ENCODE data around the gene PDE6G. TPM values are rescaled to one million over a fixed set of nuclear protein-coding genes. Genes with fewer than 3 reads are reported as not detected.
A peak's percentile ranks its signal among the peaks of the same experiment; 100 is the strongest.

The PDE6G gene
- total and polyA plus RNA-seq, 2 experiments from 2014 or later = 5.5 to 9.0 TPM

DNA sequence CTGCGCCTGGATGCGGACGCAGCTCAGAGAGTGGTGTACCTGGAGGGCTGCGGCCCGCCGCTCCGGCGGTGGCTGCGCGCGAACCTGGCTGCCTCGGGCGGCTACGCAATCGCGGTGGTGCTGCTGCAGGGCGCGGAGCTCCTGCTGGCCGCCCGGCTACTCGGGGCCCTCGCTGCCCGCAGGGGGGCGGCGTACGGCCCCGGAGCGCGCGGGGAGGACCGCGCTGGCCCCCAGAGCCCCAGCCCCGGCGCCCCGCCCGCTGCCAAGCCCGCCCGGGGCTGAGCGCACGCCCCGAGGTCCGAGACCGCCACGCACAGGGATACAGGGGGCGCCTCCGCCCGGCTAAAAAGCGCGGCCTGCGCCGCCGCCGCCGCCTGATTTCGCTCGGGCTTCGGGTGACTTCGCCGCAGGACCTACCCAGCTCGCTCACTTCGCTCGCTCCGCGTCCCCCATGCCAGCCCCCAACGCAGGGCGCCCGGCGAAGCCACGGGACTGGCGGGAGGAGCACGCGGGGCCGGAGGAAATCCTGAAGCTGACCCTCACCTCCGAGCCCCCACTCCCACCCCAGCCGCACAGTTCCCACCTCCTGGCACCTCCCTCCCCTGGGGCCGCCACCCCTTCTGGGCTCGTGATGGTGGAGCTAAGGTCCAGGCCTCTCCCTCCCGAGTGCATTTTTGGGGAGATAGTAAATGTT is 8.2 kb downstream of the PDE6G start:
- Mint-ChIP-seq H3K36me3 (ENCODE audit: low read depth) (no peaks in the 10 kb centered on the region), H3K4me3 (peak overlapping the region; percentile 67), H3K4me1 (peaks cover 9% of the 10 kb centered on the region), H3K27me3 (ENCODE audit: insufficient read depth, low read depth, poor library complexity) (peaks cover 37% of the 10 kb centered on the region), H3K27ac (no peak overlapping the region), H3K9me3 (peaks cover 9% of the 10 kb centered on the region; the same call in 1 of the 3 replicates)
- no peaks in the 10 kb centered on the region for H4K20me1 ChIP-seq (replicated peaks; ENCODE audit: insufficient read depth)
- H3K4me1 ChIP-seq (ENCODE audit: insufficient read depth) = peaks cover 19% of the 10 kb centered on the region
- peak overlapping the region; percentile 97 for H2AFZ ChIP-seq
- H3K27me3 ChIP-seq (ENCODE audit: insufficient read depth) = peaks cover 34% of the 10 kb centered on the region
- TF ChIP-seq, protein P1, sequence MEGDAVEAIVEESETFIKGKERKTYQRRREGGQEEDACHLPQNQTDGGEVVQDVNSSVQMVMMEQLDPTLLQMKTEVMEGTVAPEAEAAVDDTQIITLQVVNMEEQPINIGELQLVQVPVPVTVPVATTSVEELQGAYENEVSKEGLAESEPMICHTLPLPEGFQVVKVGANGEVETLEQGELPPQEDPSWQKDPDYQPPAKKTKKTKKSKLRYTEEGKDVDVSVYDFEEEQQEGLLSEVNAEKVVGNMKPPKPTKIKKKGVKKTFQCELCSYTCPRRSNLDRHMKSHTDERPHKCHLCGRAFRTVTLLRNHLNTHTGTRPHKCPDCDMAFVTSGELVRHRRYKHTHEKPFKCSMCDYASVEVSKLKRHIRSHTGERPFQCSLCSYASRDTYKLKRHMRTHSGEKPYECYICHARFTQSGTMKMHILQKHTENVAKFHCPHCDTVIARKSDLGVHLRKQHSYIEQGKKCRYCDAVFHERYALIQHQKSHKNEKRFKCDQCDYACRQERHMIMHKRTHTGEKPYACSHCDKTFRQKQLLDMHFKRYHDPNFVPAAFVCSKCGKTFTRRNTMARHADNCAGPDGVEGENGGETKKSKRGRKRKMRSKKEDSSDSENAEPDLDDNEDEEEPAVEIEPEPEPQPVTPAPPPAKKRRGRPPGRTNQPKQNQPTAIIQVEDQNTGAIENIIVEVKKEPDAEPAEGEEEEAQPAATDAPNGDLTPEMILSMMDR (conservative IDR thresholded peaks at IDR 0.05; ENCODE audit: low read depth in 2 of 2) = 0 out of 4 replicates have a peak, but pooled peaks of 1 of the 2 experiments have one; percentile 9
- TF ChIP-seq, protein P2, sequence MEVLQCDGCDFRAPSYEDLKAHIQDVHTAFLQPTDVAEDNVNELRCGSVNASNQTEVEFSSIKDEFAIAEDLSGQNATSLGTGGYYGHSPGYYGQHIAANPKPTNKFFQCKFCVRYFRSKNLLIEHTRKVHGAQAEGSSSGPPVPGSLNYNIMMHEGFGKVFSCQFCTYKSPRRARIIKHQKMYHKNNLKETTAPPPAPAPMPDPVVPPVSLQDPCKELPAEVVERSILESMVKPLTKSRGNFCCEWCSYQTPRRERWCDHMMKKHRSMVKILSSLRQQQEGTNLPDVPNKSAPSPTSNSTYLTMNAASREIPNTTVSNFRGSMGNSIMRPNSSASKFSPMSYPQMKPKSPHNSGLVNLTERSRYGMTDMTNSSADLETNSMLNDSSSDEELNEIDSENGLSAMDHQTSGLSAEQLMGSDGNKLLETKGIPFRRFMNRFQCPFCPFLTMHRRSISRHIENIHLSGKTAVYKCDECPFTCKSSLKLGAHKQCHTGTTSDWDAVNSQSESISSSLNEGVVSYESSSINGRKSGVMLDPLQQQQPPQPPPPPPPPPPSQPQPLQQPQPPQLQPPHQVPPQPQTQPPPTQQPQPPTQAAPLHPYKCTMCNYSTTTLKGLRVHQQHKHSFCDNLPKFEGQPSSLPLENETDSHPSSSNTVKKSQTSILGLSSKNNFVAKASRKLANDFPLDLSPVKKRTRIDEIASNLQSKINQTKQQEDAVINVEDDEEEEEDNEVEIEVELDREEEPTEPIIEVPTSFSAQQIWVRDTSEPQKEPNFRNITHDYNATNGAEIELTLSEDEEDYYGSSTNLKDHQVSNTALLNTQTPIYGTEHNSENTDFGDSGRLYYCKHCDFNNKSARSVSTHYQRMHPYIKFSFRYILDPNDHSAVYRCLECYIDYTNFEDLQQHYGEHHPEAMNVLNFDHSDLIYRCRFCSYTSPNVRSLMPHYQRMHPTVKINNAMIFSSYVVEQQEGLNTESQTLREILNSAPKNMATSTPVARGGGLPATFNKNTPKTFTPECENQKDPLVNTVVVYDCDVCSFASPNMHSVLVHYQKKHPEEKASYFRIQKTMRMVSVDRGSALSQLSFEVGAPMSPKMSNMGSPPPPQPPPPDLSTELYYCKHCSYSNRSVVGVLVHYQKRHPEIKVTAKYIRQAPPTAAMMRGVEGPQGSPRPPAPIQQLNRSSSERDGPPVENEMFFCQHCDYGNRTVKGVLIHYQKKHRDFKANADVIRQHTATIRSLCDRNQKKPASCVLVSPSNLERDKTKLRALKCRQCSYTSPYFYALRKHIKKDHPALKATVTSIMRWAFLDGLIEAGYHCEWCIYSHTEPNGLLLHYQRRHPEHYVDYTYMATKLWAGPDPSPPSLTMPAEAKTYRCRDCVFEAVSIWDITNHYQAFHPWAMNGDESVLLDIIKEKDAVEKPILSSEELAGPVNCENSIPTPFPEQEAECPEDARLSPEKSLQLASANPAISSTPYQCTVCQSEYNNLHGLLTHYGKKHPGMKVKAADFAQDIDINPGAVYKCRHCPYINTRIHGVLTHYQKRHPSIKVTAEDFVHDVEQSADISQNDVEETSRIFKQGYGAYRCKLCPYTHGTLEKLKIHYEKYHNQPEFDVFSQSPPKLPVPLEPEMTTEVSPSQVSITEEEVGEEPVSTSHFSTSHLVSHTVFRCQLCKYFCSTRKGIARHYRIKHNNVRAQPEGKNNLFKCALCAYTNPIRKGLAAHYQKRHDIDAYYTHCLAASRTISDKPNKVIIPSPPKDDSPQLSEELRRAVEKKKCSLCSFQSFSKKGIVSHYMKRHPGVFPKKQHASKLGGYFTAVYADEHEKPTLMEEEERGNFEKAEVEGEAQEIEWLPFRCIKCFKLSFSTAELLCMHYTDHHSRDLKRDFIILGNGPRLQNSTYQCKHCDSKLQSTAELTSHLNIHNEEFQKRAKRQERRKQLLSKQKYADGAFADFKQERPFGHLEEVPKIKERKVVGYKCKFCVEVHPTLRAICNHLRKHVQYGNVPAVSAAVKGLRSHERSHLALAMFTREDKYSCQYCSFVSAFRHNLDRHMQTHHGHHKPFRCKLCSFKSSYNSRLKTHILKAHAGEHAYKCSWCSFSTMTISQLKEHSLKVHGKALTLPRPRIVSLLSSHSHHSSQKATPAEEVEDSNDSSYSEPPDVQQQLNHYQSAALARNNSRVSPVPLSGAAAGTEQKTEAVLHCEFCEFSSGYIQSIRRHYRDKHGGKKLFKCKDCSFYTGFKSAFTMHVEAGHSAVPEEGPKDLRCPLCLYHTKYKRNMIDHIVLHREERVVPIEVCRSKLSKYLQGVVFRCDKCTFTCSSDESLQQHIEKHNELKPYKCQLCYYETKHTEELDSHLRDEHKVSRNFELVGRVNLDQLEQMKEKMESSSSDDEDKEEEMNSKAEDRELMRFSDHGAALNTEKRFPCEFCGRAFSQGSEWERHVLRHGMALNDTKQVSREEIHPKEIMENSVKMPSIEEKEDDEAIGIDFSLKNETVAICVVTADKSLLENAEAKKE (CRISPR knock-in tag; IDR thresholded peaks at IDR 0.05) = no peak
- TF ChIP-seq EZH2 (IDR thresholded peaks at IDR 0.05; ENCODE audit: low read depth, unreplicated experiment) = peak; percentile 23
- DNase-seq (ENCODE audit: low spot score) = peak; percentile 68
- peak overlapping the region; percentile 84 for H3K4me2 ChIP-seq
- no peaks in the 10 kb centered on the region for H3K79me2 ChIP-seq (replicated peaks; ENCODE audit: insufficient read depth)
- no peaks in the 10 kb centered on the region for H3K9me2 ChIP-seq (ENCODE audit: insufficient read depth)
- H3K27ac ChIP-seq (ENCODE audit: low read depth) = no peak overlapping the region
- H3F3A ChIP-seq (replicated peaks; ENCODE audit: low read depth) = peaks cover 13% of the 10 kb centered on the region; the same call in 1 of the 2 replicates
- H3K36me3 ChIP-seq (ENCODE audit: insufficient read depth) = no peaks in the 10 kb centered on the region
- ATAC-seq = peak; percentile 72
- peak overlapping the region; percentile 58 for H3K4me3 ChIP-seq

Data from GM23338 (cell line).